BJ (cell line): ENCODE data around the gene TBC1D17. TPM values are rescaled to one million over a fixed set of nuclear protein-coding genes. Genes with fewer than 3 reads are reported as not detected.

Experiments used
- CTCF ChIA-PET: fragments of 350-600 bp; formaldehyde crosslinking; extraction: SDS; loops from one replicate; lab custom pipeline; 2021; ENCODE audit warnings: antibody characterized with exemption, inconsistent platforms; lab: Yijun Ruan, JAX
- POLR2A ChIA-PET: fragments of 300-600 bp; sonication (Branson Sonifier 250); formaldehyde crosslinking; extraction: SDS; loops from one replicate; lab custom pipeline; 2021; ENCODE audit warnings: antibody characterized with exemption; lab: Charles Lee
- DNase-seq: peaks from one replicate; pipeline ENCODE4 v3.0.0-alpha.2; 2011; ENCODE audit warnings: low read depth
- H3K27me3 ChIP-seq: 2 replicates; pipeline ENCODE4 v1.6.0; 2011; ENCODE audit warnings: low read length; ENCODE audit not compliant: control insufficient read depth, insufficient read depth
- H3K36me3 ChIP-seq: 2 replicates; pipeline ENCODE4 v1.5.1; 2011; ENCODE audit warnings: low read length; ENCODE audit not compliant: control insufficient read depth, insufficient read depth
- H3K4me3 ChIP-seq: 2 replicates; pipeline ENCODE4 v1.5.1; 2011; ENCODE audit warnings: low read depth, mild to moderate bottlenecking, control low read depth, low read length
- CTCF ChIP-seq: IDR thresholded peaks from 2 replicates; pipeline ENCODE4 v1.5.1; 2011; ENCODE audit warnings: low read depth, mild to moderate bottlenecking, control low read depth, inconsistent platforms, low read length, moderate library complexity; ENCODE audit not compliant: insufficient read depth
- polyA plus RNA-seq: library from polyadenylated mRNA; depleted of rRNA; stranded (reverse); fragments of >200 nt; gene quantifications from 2 replicates; pipeline ENCODE4 v1.2.3, GENCODE V29; 2011

The TBC1D17 gene
- polyA plus RNA-seq, 1 experiment: 26.7 TPM

GRCh38 chr19:49847731-49848696 lies 29.5 kb upstream of the TBC1D17 start:
- TF ChIP-seq CTCF: no peak
- DNase-seq: peak; percentile 56
- POLR2A ChIA-PET: interaction anchor here (0.6 to 1.1 kb wide), 4 partner anchors 21 to 516 kb away, joined by 3 to 11 read pairs (median 4); no protein-coding TSS in a partner anchor
- no peak overlapping the region for H3K4me3 ChIP-seq
- H3K27me3 ChIP-seq: no peaks in the 10 kb centered on the region
- CTCF ChIA-PET: interaction anchor here (0.6 to 0.9 kb wide), 4 partner anchors 68 to 167 kb away, joined by 3 read pairs; no protein-coding TSS in a partner anchor
- no peaks in the 10 kb centered on the region for H3K36me3 ChIP-seq

GRCh38 chr19:49848938-49849337 lies 28.6 kb upstream of the TBC1D17 start:
- H3K4me3 ChIP-seq: no peak overlapping the region
- H3K36me3 ChIP-seq: no peaks in the 10 kb centered on the region; the same call in 1 of the 2 replicates
- CTCF ChIA-PET: interaction anchor here (0.7 to 1.9 kb wide), 2 partner anchors 26 to 168 kb away, joined by 3 read pairs; no protein-coding TSS in a partner anchor
- no peak for TF ChIP-seq CTCF
- POLR2A ChIA-PET: interaction anchor here (1.1 kb wide), 1 partner anchor 20 kb away, joined by 3 read pairs; no protein-coding TSS in a partner anchor
- DNase-seq: no peak
- H3K27me3 ChIP-seq: no peaks in the 10 kb centered on the region

- POLR2A ChIA-PET: no interaction called here
- no peak for TF ChIP-seq CTCF
- no peak for DNase-seq
- CTCF ChIA-PET: interaction anchor here (0.7 to 1.9 kb wide), 2 partner anchors 26 to 27 kb away, joined by 3 read pairs; no protein-coding TSS in a partner anchor
- no peaks in the 10 kb centered on the region for H3K27me3 ChIP-seq
- H3K36me3 ChIP-seq: peaks cover 3% of the 10 kb centered on the region
- H3K4me3 ChIP-seq: no peak overlapping the region
Observed at GRCh38 chr19:49849433-49850220, 27.9 kb upstream of the TBC1D17 start.

- no peak for DNase-seq
- H3K27me3 ChIP-seq: no peaks in the 10 kb centered on the region
- TF ChIP-seq CTCF: no peak
- ChIA-PET CTCF (interaction anchor here (0.6 to 1.9 kb wide), 3 partner anchors 26 to 379 kb away, joined by 3 to 5 read pairs (median 3); no protein-coding TSS in a partner anchor), POLR2A (interaction anchor here (0.8 kb wide), 2 partner anchors 19 to 27 kb away, joined by 3 to 4 read pairs; partner anchors contain the start of gene AKT1S1)
- peak overlapping the region; percentile 70 for H3K4me3 ChIP-seq
- peaks cover 8% of the 10 kb centered on the region for H3K36me3 ChIP-seq
Observed at GRCh38 chr19:49850221-49850486, 27.3 kb upstream of the TBC1D17 start.
